Right atrium auricular region (tissue), 2 donors: ENCODE data around the gene PIK3R2. TPM values are rescaled to one million over a fixed set of nuclear protein-coding genes. Genes with fewer than 3 reads are reported as not detected.

Experiments
- DNase-seq: peaks from one replicate; pipeline ENCODE4 v3.0.0-alpha.2; 2019; ENCODE audit warnings: low spot score
- H3K27ac ChIP-seq, 2 donors: fragments of 200-600 bp; sonication (generic); 1 replicate in 1 of 2; 2 replicates in 1 of 2; pipeline ENCODE4 v1.5.1; 2016 to 2019
- H3K27me3 ChIP-seq, 2 donors: fragments of 200-600 bp; sonication (generic); one replicate each; pipeline versions ENCODE4 v1.5.1 to v1.6.0; 2017 to 2019
- H3K36me3 ChIP-seq: fragments of 200-600 bp; sonication (generic); one replicate; pipeline ENCODE4 v1.5.1; 2016
- H3K4me1 ChIP-seq, 2 donors: fragments of 200-600 bp; sonication (generic); one replicate each; pipeline versions ENCODE4 v1.5.1 to v1.6.0; 2017 to 2019
- H3K4me3 ChIP-seq, 2 donors: fragments of 200-600 bp; sonication (generic); 1 replicate in 1 of 2; 2 replicates in 1 of 2; pipeline ENCODE4 v1.5.1; 2017 to 2019; ENCODE audit warnings: mild to moderate bottlenecking in 1 of 2, moderate library complexity in 1 of 2
- H3K9me3 ChIP-seq, 2 donors: fragments of 200-600 bp; sonication (generic); one replicate each; pipeline ENCODE4 v1.5.1; 2019
- total RNA-seq, 2 donors: library from RNA; depleted of rRNA; stranded (reverse); fragments of >200 nt; gene quantifications; one replicate each; pipeline ENCODE4 v1.1.0, GENCODE V29; 2016
- TF ChIP-seq, protein P1 (sequence below), 2 donors: fragments of 200-600 bp; sonication (generic); IDR thresholded peaks; one replicate each; pipeline ENCODE4 v1.5.1; 2019; ENCODE audit warnings: antibody characterized with exemption in 2 of 2

Gene PIK3R2
- total RNA-seq, 2 donors from 2014 or later = 18.7 to 19.0 TPM

DNA sequence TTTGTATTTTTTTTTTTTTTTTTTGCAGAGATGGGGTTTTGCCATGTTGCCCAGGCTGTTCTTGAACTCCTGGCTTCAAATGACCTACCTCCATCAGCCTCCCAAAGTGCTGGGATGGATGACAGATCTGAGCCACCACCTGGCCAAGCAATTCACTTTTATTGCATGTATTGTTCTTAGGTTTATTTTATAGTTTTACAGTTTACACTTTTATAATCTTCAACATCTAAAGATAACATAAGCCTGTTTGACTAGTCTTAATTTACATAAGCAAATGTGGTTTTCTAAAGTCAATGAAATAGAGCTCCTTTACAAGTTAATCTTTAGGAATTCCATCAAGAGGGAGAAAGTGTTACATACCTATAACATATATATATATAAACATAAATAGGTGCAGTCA, 30.6 kb downstream of the PIK3R2 start:
- Histone ChIP-seq H3K36me3 (no peaks in the 10 kb centered on the region), H3K4me1 (no peaks in the 10 kb centered on the region), H3K4me3 (no peak overlapping the region), H3K9me3 (no peaks in the 10 kb centered on the region), H3K27me3 (no peaks in the 10 kb centered on the region), H3K27ac (no peak overlapping the region)
- TF ChIP-seq, protein P1, sequence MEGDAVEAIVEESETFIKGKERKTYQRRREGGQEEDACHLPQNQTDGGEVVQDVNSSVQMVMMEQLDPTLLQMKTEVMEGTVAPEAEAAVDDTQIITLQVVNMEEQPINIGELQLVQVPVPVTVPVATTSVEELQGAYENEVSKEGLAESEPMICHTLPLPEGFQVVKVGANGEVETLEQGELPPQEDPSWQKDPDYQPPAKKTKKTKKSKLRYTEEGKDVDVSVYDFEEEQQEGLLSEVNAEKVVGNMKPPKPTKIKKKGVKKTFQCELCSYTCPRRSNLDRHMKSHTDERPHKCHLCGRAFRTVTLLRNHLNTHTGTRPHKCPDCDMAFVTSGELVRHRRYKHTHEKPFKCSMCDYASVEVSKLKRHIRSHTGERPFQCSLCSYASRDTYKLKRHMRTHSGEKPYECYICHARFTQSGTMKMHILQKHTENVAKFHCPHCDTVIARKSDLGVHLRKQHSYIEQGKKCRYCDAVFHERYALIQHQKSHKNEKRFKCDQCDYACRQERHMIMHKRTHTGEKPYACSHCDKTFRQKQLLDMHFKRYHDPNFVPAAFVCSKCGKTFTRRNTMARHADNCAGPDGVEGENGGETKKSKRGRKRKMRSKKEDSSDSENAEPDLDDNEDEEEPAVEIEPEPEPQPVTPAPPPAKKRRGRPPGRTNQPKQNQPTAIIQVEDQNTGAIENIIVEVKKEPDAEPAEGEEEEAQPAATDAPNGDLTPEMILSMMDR (IDR thresholded peaks at IDR 0.05) = no peak
- DNase-seq = no peak

DNA sequence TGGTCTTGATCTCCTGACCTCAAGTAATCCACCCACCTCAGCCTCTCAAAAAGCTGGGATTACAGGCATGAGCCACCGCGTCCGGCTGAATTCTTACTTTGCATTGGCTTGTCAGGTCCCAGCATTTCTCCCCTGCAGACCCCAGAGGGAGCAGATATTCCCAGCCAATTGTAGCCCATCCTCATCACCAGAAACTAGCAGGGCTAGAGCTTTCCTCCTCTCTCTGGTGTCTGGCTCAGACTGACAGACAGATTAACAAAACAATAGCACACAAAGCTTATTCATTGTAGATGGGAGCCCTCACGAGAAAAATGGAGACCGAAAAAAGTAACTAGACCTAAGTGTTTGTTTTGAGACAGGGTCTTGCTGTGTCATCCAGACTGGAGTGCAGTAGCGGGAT, 32.6 kb downstream of the PIK3R2 start:
- H3K4me1 ChIP-seq = no peaks in the 10 kb centered on the region
- DNase-seq = no peak
- H3K36me3 ChIP-seq = no peaks in the 10 kb centered on the region
- no peaks in the 10 kb centered on the region for H3K9me3 ChIP-seq
- TF ChIP-seq, protein P1 (IDR thresholded peaks at IDR 0.05) = no peak
- H3K27me3 ChIP-seq = no peaks in the 10 kb centered on the region
- H3K27ac ChIP-seq = no peak overlapping the region
- H3K4me3 ChIP-seq = no peak overlapping the region

- Histone ChIP-seq H3K9me3 (no peaks in the 10 kb centered on the region), H3K4me3 (no peak overlapping the region), H3K4me1 (peaks cover 0 to 22% of the 10 kb centered on the region in 2 donors), H3K27me3 (no peaks in the 10 kb centered on the region), H3K27ac (no peak overlapping the region), H3K36me3 (peaks cover 4% of the 10 kb centered on the region)
- TF ChIP-seq, protein P1 (IDR thresholded peaks at IDR 0.05) = no peak
- no peak for DNase-seq
These were observed 37.3 kb downstream of the PIK3R2 start for GRCh38 chr19:18190278-18190677.

GRCh38 chr19:18191640-18192062, 38.7 kb downstream of the PIK3R2 start:
- H3K27ac ChIP-seq = peak overlapping the region; percentile 93 to 98
- no peaks in the 10 kb centered on the region for H3K27me3 ChIP-seq
- H3K4me3 ChIP-seq = peak overlapping the region; percentile 44 to 59

GRCh38 chr19:18192673-18193387, 39.9 kb downstream of the PIK3R2 start, which contains the start of gene MPV17L2:
MPV17L2 (plus strand) TSS chr19:18193218; CDS start chr19:18193282, 64 bp downstream.
- TF ChIP-seq, protein P1 (IDR thresholded peaks at IDR 0.05) = no peak
- DNase-seq = peak; percentile 100
- Histone ChIP-seq H3K27ac (peak within 1 kb of the TSS; percentile 93 to 98), H3K27me3 (no peaks in the 10 kb centered on the region), H3K4me1 (peaks cover 0 to 22% of the 10 kb centered on the region in 2 donors), H3K9me3 (no peaks in the 10 kb centered on the region), H3K4me3 (peak within 1 kb of the TSS; percentile 56 to 96), H3K36me3 (peaks cover 17% of the 10 kb centered on the region)

More at GRCh38 chr19:18191640-18192062, 38.7 kb downstream of the PIK3R2 start:
- H3K9me3 ChIP-seq = no peaks in the 10 kb centered on the region
- TF ChIP-seq, protein P1 (IDR thresholded peaks at IDR 0.05) = no peak
- H3K36me3 ChIP-seq = peaks cover 16% of the 10 kb centered on the region
- H3K4me1 ChIP-seq = peaks cover 0 to 22% of the 10 kb centered on the region in 2 donors
- no peak for DNase-seq
